ENCODE results near the gene CCDC182.

GRCh38 chr17:57784226-57784895 is 39.3 kb upstream of the CCDC182 start:
- no peak for TF ChIP-seq REST (IDR thresholded peaks at IDR 0.05; ENCODE audit: low read depth)
- TF ChIP-seq YY1 (IDR thresholded peaks at IDR 0.05; ENCODE audit: low read depth), result no peak
- no peak for TF ChIP-seq EP300 (IDR thresholded peaks at IDR 0.05; ENCODE audit: borderline replicate concordance)
- TF ChIP-seq EGR1 (IDR thresholded peaks at IDR 0.05), result no peak
- TF ChIP-seq CEBPB (IDR thresholded peaks at IDR 0.05), result no peak
